ENCODE results near the gene STK39. TPM values are rescaled to one million over a fixed set of nuclear protein-coding genes. Genes with fewer than 3 reads are reported as not detected.
A peak's percentile ranks its signal among the peaks of the same experiment; 100 is the strongest.

Gene STK39
- total and polyA plus RNA-seq, 2 donors (not counting 1 experiment from before 2014, with no cell fraction given) = 16.7 to 30.1 TPM

- no peak overlapping the region for H3K4me2 ChIP-seq (ENCODE audit: extremely low read depth, insufficient read depth, low read length)
- H3K9me3 ChIP-seq (ENCODE audit: control insufficient read depth, insufficient read depth, low read depth, low read length) = no peaks in the 10 kb centered on the region
- no peak overlapping the region for H3K4me3 ChIP-seq (replicated peaks in 1 of 4; ENCODE audit: control extremely low read depth in 1 of 4, insufficient read depth in 1 of 4, low read depth in 3 of 4, low read length in 4 of 4)
- TF ChIP-seq, protein P1, sequence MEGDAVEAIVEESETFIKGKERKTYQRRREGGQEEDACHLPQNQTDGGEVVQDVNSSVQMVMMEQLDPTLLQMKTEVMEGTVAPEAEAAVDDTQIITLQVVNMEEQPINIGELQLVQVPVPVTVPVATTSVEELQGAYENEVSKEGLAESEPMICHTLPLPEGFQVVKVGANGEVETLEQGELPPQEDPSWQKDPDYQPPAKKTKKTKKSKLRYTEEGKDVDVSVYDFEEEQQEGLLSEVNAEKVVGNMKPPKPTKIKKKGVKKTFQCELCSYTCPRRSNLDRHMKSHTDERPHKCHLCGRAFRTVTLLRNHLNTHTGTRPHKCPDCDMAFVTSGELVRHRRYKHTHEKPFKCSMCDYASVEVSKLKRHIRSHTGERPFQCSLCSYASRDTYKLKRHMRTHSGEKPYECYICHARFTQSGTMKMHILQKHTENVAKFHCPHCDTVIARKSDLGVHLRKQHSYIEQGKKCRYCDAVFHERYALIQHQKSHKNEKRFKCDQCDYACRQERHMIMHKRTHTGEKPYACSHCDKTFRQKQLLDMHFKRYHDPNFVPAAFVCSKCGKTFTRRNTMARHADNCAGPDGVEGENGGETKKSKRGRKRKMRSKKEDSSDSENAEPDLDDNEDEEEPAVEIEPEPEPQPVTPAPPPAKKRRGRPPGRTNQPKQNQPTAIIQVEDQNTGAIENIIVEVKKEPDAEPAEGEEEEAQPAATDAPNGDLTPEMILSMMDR (conservative IDR thresholded peaks at IDR 0.05 in 1 of 2, IDR thresholded peaks at IDR 0.05 in 1 of 2; ENCODE audit: low read depth in 1 of 2, low read length in 2 of 2) = no peak
- no peak for TF ChIP-seq EZH2 (IDR thresholded peaks at IDR 0.05; ENCODE audit: low read length, missing control alignments)
- no peaks in the 10 kb centered on the region for H3K27me3 ChIP-seq (ENCODE audit: control insufficient read depth, insufficient read depth, low read length)
- no peak overlapping the region for H2AFZ ChIP-seq (ENCODE audit: low read length)
- H3K4me1 ChIP-seq (ENCODE audit: control insufficient read depth, extremely low read depth, insufficient read depth, low read length) = no peaks in the 10 kb centered on the region
- H3K27ac ChIP-seq (ENCODE audit: insufficient read depth, low read length) = no peak overlapping the region
- no peak for DNase-seq (ENCODE audit: low read depth in 2 of 2)
- H3K79me2 ChIP-seq (ENCODE audit: control insufficient read depth, insufficient read depth, low read length) = no peaks in the 10 kb centered on the region
- H4K20me1 ChIP-seq (ENCODE audit: control insufficient read depth, extremely low read depth, insufficient read depth, low read length) = no peaks in the 10 kb centered on the region
- H3K36me3 ChIP-seq (ENCODE audit: control insufficient read depth, insufficient read depth, low read length) = no peaks in the 10 kb centered on the region
- no peak overlapping the region for H3K9ac ChIP-seq (ENCODE audit: insufficient read depth, low read length)
These were observed 275.4 kb downstream of the STK39 start for GRCh38 chr2:167972020-167972419.

GRCh38 chr2:167966937-167967913 lies 280.2 kb downstream of the STK39 start:
- Histone ChIP-seq H3K9ac (ENCODE audit: insufficient read depth, low read length) (no peak overlapping the region), H3K9me3 (ENCODE audit: control insufficient read depth, insufficient read depth, low read depth, low read length) (no peaks in the 10 kb centered on the region), H3K4me2 (ENCODE audit: extremely low read depth, insufficient read depth, low read length) (no peak overlapping the region), H3K4me1 (ENCODE audit: control insufficient read depth, extremely low read depth, insufficient read depth, low read length) (no peaks in the 10 kb centered on the region), H3K27me3 (ENCODE audit: control insufficient read depth, insufficient read depth, low read length) (no peaks in the 10 kb centered on the region), H3K27ac (ENCODE audit: insufficient read depth, low read length) (no peak overlapping the region), H3K36me3 (ENCODE audit: control insufficient read depth, insufficient read depth, low read length) (no peaks in the 10 kb centered on the region), H3K4me3 (replicated peaks in 1 of 4; ENCODE audit: control extremely low read depth in 1 of 4, insufficient read depth in 1 of 4, low read depth in 3 of 4, low read length in 4 of 4) (no peak overlapping the region), H2AFZ (ENCODE audit: low read length) (no peak overlapping the region), H4K20me1 (ENCODE audit: control insufficient read depth, extremely low read depth, insufficient read depth, low read length) (no peaks in the 10 kb centered on the region), H3K79me2 (ENCODE audit: control insufficient read depth, insufficient read depth, low read length) (no peaks in the 10 kb centered on the region)
- peak in 1 of 2 donors; percentile 39 for DNase-seq (ENCODE audit: low read depth in 2 of 2)
- no peak for TF ChIP-seq EZH2 (IDR thresholded peaks at IDR 0.05; ENCODE audit: low read length, missing control alignments)
- TF ChIP-seq, protein P1 (conservative IDR thresholded peaks at IDR 0.05 in 1 of 2, IDR thresholded peaks at IDR 0.05 in 1 of 2; ENCODE audit: low read depth in 1 of 2, low read length in 2 of 2) = no peak

DNA sequence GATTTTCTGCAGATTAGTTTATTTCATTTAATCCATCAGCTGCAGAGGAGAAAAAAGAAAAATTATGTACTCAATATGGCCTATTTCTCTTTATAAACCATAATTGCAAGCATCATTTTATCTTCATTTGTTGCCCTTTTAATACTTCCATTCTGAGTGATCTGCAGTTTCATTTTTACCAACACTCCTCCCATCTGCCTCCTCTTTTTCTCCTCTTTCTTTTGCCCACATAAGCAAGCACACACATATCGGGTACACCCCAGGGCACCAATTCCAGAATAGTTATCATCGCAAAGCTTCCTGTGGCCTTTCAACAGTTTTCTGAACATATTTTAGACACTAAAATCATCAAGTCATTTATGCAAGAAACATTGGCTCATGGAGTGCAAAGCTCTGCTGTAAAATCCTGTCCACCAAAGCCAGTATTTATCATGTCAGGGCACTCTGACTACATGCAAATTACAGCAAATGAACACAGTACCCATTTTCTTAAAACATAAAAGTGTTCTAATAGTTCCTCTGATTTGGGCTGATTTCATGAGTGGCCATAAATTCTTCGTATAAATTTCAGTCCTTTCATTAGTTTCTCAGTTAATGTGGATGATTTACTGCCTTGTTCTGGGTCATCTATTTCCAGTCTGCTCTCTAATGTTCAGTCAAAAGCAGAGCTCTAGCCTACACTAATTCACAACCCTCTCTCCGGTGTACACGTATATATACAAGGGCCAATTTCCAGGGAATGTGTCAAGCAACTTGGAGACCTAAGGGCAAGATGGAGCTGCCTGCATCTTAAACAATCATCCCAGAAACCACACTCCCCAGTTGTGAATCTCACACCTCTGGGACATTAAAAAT lies 281.3 kb downstream of the STK39 start:
- no peak for DNase-seq (ENCODE audit: low read depth in 2 of 2)
- Histone ChIP-seq H3K9me3 (ENCODE audit: control insufficient read depth, insufficient read depth, low read depth, low read length) (no peaks in the 10 kb centered on the region), H3K4me1 (ENCODE audit: control insufficient read depth, extremely low read depth, insufficient read depth, low read length) (no peaks in the 10 kb centered on the region), H2AFZ (ENCODE audit: low read length) (no peak overlapping the region), H3K79me2 (ENCODE audit: control insufficient read depth, insufficient read depth, low read length) (no peaks in the 10 kb centered on the region), H3K9ac (ENCODE audit: insufficient read depth, low read length) (no peak overlapping the region), H3K36me3 (ENCODE audit: control insufficient read depth, insufficient read depth, low read length) (no peaks in the 10 kb centered on the region), H3K27me3 (ENCODE audit: control insufficient read depth, insufficient read depth, low read length) (no peaks in the 10 kb centered on the region), H4K20me1 (ENCODE audit: control insufficient read depth, extremely low read depth, insufficient read depth, low read length) (no peaks in the 10 kb centered on the region), H3K4me3 (replicated peaks in 1 of 4; ENCODE audit: control extremely low read depth in 1 of 4, insufficient read depth in 1 of 4, low read depth in 3 of 4, low read length in 4 of 4) (no peak overlapping the region), H3K27ac (ENCODE audit: insufficient read depth, low read length) (no peak overlapping the region), H3K4me2 (ENCODE audit: extremely low read depth, insufficient read depth, low read length) (no peak overlapping the region)
- TF ChIP-seq, protein P1 (conservative IDR thresholded peaks at IDR 0.05 in 1 of 2, IDR thresholded peaks at IDR 0.05 in 1 of 2; ENCODE audit: low read depth in 1 of 2, low read length in 2 of 2) = no peak
- TF ChIP-seq EZH2 (IDR thresholded peaks at IDR 0.05; ENCODE audit: low read length, missing control alignments) = no peak

Measured in fibroblast of lung (primary cell).